ENCODE results near the gene FBXL17. TPM values are rescaled to one million over a fixed set of nuclear protein-coding genes. Genes with fewer than 3 reads are reported as not detected.

Gene FBXL17
- total RNA-seq, 1 donor from 2014 or later, result 17.6 TPM

- Mint-ChIP-seq H3K27me3 (ENCODE audit: unreplicated experiment) (no peaks in the 10 kb centered on the region), H3K36me3 (ENCODE audit: unreplicated experiment) (peaks cover 23% of the 10 kb centered on the region), H3K9me3 (ENCODE audit: unreplicated experiment) (no peaks in the 10 kb centered on the region), H3K4me3 (ENCODE audit: unreplicated experiment) (no peak overlapping the region), H3K27ac (ENCODE audit: unreplicated experiment) (no peak overlapping the region), H3K4me1 (ENCODE audit: unreplicated experiment) (peaks cover 5% of the 10 kb centered on the region)
- no peak for DNase-seq (ENCODE audit: extremely low spot score, unreplicated experiment)
- no peak for TF ChIP-seq CTCF (IDR thresholded peaks at IDR 0.05)
These were observed 20.7 kb downstream of the FBXL17 start for GRCh38 chr5:108361239-108361638.

GRCh38 chr5:108360280-108360679 is 21.6 kb downstream of the FBXL17 start:
- Mint-ChIP-seq H3K27me3 (ENCODE audit: unreplicated experiment) (no peaks in the 10 kb centered on the region), H3K4me1 (ENCODE audit: unreplicated experiment) (peaks cover 5% of the 10 kb centered on the region), H3K36me3 (ENCODE audit: unreplicated experiment) (peaks cover 25% of the 10 kb centered on the region), H3K4me3 (ENCODE audit: unreplicated experiment) (no peak overlapping the region), H3K9me3 (ENCODE audit: unreplicated experiment) (no peaks in the 10 kb centered on the region), H3K27ac (ENCODE audit: unreplicated experiment) (no peak overlapping the region)
- TF ChIP-seq CTCF (IDR thresholded peaks at IDR 0.05), result no peak
- no peak for DNase-seq (ENCODE audit: extremely low spot score, unreplicated experiment)

- H3K27me3 Mint-ChIP-seq (ENCODE audit: unreplicated experiment), result no peaks in the 10 kb centered on the region
- no peaks in the 10 kb centered on the region for H3K9me3 Mint-ChIP-seq (ENCODE audit: unreplicated experiment)
- no peak overlapping the region for H3K27ac Mint-ChIP-seq (ENCODE audit: unreplicated experiment)
- peaks cover 23% of the 10 kb centered on the region for H3K36me3 Mint-ChIP-seq (ENCODE audit: unreplicated experiment)
- TF ChIP-seq CTCF (IDR thresholded peaks at IDR 0.05), result no peak
- peaks cover 5% of the 10 kb centered on the region for H3K4me1 Mint-ChIP-seq (ENCODE audit: unreplicated experiment)
- no peak overlapping the region for H3K4me3 Mint-ChIP-seq (ENCODE audit: unreplicated experiment)
- no peak for DNase-seq (ENCODE audit: extremely low spot score, unreplicated experiment)
These were observed 25.6 kb downstream of the FBXL17 start for GRCh38 chr5:108356286-108356685.

GRCh38 chr5:108353087-108353486 is 28.8 kb downstream of the FBXL17 start:
- H3K4me1 Mint-ChIP-seq (ENCODE audit: unreplicated experiment), result peaks cover 2% of the 10 kb centered on the region
- peaks cover 14% of the 10 kb centered on the region for H3K36me3 Mint-ChIP-seq (ENCODE audit: unreplicated experiment)
- TF ChIP-seq CTCF (IDR thresholded peaks at IDR 0.05), result no peak
- H3K9me3 Mint-ChIP-seq (ENCODE audit: unreplicated experiment), result no peaks in the 10 kb centered on the region
- no peak overlapping the region for H3K4me3 Mint-ChIP-seq (ENCODE audit: unreplicated experiment)
- no peaks in the 10 kb centered on the region for H3K27me3 Mint-ChIP-seq (ENCODE audit: unreplicated experiment)
- DNase-seq (ENCODE audit: extremely low spot score, unreplicated experiment), result no peak
- no peak overlapping the region for H3K27ac Mint-ChIP-seq (ENCODE audit: unreplicated experiment)

GRCh38 chr5:108345541-108346171 is 36.2 kb downstream of the FBXL17 start:
- DNase-seq (ENCODE audit: extremely low spot score, unreplicated experiment), result no peak
- TF ChIP-seq CTCF (IDR thresholded peaks at IDR 0.05), result peak; percentile 61
- Mint-ChIP-seq H3K9me3 (ENCODE audit: unreplicated experiment) (no peaks in the 10 kb centered on the region), H3K4me3 (ENCODE audit: unreplicated experiment) (no peak overlapping the region), H3K4me1 (ENCODE audit: unreplicated experiment) (peaks cover 4% of the 10 kb centered on the region), H3K27ac (ENCODE audit: unreplicated experiment) (no peak overlapping the region), H3K27me3 (ENCODE audit: unreplicated experiment) (no peaks in the 10 kb centered on the region), H3K36me3 (ENCODE audit: unreplicated experiment) (no peaks in the 10 kb centered on the region)

Data from osteocyte (in vitro differentiated cells).